HL-60 (cell line): ENCODE data around the gene CENPC.

Experiments used
- GABPA ChIP-seq: IDR thresholded peaks from 2 replicates; pipeline ENCODE4 v1.6.1; 2012; ENCODE audit warnings: low read depth
- POLR2AphosphoS5 ChIP-seq: IDR thresholded peaks from 2 replicates; pipeline ENCODE4 v1.6.1; 2012; ENCODE audit warnings: low read depth
- TF ChIP-seq, protein P1 (sequence below): IDR thresholded peaks from one replicate; pipeline ENCODE4 v1.5.1; 2011; ENCODE audit warnings: low read length, control low read depth, inconsistent platforms; ENCODE audit not compliant: insufficient read depth

- TF ChIP-seq GABPA (no peak), POLR2AphosphoS5 (no peak)
- TF ChIP-seq, protein P1, sequence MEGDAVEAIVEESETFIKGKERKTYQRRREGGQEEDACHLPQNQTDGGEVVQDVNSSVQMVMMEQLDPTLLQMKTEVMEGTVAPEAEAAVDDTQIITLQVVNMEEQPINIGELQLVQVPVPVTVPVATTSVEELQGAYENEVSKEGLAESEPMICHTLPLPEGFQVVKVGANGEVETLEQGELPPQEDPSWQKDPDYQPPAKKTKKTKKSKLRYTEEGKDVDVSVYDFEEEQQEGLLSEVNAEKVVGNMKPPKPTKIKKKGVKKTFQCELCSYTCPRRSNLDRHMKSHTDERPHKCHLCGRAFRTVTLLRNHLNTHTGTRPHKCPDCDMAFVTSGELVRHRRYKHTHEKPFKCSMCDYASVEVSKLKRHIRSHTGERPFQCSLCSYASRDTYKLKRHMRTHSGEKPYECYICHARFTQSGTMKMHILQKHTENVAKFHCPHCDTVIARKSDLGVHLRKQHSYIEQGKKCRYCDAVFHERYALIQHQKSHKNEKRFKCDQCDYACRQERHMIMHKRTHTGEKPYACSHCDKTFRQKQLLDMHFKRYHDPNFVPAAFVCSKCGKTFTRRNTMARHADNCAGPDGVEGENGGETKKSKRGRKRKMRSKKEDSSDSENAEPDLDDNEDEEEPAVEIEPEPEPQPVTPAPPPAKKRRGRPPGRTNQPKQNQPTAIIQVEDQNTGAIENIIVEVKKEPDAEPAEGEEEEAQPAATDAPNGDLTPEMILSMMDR, result no peak
Observed at GRCh38 chr4:67555447-67555846, 10.1 kb upstream of the CENPC start.
